ENCODE measurements around the gene NR3C1.

Gene NR3C1

DNA sequence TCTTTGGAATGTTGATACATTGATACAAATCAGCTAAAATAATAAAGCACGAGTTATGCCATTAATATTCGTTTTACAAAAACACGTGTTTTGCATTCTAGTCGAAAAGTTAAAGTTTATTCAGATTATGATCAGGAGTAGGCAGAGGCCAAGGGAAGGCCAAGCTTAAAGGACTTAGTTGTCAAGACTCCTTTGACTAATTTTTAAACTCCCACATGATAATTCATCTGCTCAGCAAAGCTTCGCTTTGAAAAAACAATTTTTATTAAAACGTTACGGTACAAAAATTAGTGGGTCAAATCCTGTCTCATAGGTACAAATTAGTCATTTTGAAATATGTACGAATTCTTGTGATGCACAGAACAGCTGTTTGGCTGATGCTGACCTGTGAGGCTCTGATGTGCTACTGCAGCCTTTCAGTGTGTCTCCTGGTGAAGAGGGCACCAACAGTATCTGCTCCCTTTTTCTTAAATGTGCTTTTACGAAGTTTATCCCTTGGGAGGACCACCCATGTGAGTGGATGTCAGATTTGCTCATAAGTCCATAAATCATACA is 23.0 kb upstream of the NR3C1 start:
- FAIRE-seq = peak; percentile 31
- DNase-seq (ENCODE audit: insufficient read length, low spot score) = no peak

GRCh38 chr5:143425835-143426234 is 22.3 kb upstream of the NR3C1 start:
- peak; percentile 4 for FAIRE-seq
- no peak for DNase-seq (ENCODE audit: insufficient read length, low spot score)

- no peak for DNase-seq (ENCODE audit: insufficient read length, low spot score)
- FAIRE-seq = peak; percentile 71
These were observed 14.8 kb upstream of the NR3C1 start for GRCh38 chr5:143418140-143418866.

GRCh38 chr5:143417503-143418139 is 14.1 kb upstream of the NR3C1 start:
- FAIRE-seq = peak; percentile 18

DNA sequence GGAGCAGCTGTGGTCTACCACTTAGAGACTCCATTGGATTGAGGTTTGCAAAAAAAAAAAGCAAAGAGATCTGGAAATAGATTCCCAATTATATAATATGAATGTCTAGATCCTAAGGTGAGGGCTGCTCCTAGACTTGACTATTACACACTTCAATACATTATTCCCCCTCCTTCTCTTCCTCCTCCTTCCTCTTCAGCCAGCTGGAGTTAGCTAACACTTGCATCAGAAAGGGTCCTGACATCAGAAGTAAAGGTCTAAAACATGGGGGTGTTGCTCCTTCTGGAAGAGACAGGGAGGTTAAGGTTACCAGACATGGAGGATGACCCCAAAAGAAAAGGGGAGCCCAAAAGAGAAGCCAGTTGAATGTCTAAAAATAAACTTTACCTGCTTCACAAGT is 12.9 kb upstream of the NR3C1 start:
- no peak for DNase-seq (ENCODE audit: insufficient read length, low spot score)
- FAIRE-seq = no peak

More at GRCh38 chr5:143417503-143418139, 14.1 kb upstream of the NR3C1 start:
- no peak for DNase-seq (ENCODE audit: insufficient read length, low spot score)

DNA sequence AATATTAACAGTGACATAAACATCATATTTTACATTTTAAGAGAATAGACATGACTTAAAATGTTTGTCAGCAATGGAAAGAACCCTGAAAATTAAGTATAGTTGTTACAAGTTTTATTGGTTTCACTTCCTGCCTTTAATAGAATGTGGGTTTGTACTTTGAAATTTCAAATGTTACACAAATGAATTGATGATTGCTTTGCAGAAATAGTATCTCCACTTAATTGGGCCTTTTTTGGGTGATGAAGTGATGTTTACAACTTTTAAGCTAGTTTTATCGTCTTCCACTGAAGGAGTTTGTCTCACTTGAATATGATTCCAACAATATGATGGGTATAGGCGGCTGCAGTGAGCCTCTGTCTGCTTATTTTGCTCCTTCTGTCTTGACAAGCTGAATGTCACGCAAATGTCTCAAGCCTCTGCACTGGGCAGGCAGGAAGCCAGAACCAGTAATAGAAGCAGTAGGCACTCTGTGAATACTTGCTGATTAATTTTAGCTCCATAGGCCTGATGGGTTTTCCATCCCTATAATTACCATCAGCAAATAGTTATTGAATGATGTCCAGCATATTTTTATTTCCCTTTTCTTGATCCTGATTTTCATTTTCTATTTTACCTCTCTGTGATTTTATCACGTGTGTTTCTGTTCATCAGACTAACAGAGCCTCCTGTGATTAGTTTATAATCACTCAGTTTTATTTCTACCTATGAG is 10.6 kb upstream of the NR3C1 start:
- peak; percentile 94 for FAIRE-seq

DNA sequence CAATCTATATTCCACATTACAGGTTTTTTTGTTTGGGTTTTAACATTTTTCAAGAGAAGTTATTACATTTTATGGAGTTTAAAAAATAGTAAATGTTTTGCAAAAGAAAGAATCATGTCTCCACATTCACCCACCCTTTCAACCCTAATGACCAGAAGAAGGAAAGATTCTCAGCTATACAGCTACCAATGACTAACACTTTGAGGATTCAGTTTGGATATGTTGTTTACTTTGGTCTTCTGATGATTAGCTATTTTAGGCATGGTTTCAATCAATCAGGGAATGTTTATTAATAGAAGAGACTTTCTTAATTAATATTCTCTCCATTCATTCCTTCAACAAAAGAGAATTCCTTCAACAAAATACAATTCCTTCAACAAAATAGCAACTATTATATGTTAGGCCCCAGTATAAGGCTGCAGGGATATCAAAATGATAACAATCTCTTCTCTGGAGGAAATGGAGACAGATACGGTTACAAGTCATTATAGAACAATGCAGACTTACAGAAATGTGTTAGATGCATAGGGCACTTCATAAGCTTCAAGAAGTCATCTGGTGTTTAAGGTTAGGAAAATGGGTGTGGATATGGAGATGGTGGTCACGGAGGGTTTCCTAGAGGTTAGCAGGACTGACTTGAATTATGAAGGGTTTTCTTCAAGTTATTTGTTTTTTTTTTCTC is 9.3 kb upstream of the NR3C1 start:
- peak; percentile 44 for FAIRE-seq
- DNase-seq (ENCODE audit: insufficient read length, low spot score) = no peak

More for the DNA sequence above, 10.6 kb upstream of the NR3C1 start:
- DNase-seq (ENCODE audit: insufficient read length, low spot score) = no peak

- no peak for FAIRE-seq
- no peak for DNase-seq (ENCODE audit: insufficient read length, low spot score)
These were observed 6.4 kb upstream of the NR3C1 start for GRCh38 chr5:143409926-143410325.

DNA sequence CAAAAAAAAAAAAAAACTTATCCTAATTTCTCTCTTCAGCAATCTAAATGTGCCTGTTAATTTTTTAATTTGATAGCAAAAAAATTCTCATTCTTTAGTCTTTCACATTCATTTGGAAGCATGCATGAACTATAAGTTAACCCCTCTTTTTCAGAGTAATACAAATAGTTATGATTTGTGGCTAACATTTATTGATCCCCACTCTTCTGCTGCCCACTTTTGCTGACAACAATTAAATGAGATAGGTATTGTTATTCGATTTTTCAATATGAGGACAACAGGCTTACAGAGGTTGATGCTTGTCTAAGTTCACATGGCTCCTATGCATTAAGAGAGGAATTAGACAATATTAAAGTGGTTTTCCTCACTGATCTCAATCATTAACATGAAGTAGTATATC is 2.9 kb upstream of the NR3C1 start:
- FAIRE-seq (no peak), DNase-seq (ENCODE audit: insufficient read length, low spot score) (no peak)

GRCh38 chr5:143405849-143406098 is 2.3 kb upstream of the NR3C1 start:
- DNase-seq (ENCODE audit: insufficient read length, low spot score) = no peak
- FAIRE-seq = no peak

- FAIRE-seq (no peak), DNase-seq (ENCODE audit: insufficient read length, low spot score) (no peak)
These were observed 1.8 kb upstream of the NR3C1 start for GRCh38 chr5:143405063-143405848.

- DNase-seq (ENCODE audit: insufficient read length, low spot score) (peak; percentile 26), FAIRE-seq (peak; percentile 84)
These were observed 1.1 kb upstream of the NR3C1 start for GRCh38 chr5:143404416-143405062.

DNA sequence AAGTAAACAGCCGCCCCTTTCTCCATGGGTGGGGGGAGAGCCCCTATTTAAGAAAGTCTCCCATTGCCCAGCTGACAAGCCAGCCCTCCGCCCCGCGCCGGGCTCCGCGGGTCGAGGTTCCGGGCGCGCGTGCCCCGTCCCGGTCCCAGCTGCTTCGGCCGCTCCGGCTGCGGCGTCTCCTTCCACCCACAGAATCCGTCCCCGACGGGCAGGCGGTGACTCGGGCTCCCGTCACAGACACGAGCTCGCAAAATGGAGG is 223 bp downstream of the NR3C1 start:
- FAIRE-seq = no peak
- no peak for DNase-seq (ENCODE audit: insufficient read length, low spot score)

DNA sequence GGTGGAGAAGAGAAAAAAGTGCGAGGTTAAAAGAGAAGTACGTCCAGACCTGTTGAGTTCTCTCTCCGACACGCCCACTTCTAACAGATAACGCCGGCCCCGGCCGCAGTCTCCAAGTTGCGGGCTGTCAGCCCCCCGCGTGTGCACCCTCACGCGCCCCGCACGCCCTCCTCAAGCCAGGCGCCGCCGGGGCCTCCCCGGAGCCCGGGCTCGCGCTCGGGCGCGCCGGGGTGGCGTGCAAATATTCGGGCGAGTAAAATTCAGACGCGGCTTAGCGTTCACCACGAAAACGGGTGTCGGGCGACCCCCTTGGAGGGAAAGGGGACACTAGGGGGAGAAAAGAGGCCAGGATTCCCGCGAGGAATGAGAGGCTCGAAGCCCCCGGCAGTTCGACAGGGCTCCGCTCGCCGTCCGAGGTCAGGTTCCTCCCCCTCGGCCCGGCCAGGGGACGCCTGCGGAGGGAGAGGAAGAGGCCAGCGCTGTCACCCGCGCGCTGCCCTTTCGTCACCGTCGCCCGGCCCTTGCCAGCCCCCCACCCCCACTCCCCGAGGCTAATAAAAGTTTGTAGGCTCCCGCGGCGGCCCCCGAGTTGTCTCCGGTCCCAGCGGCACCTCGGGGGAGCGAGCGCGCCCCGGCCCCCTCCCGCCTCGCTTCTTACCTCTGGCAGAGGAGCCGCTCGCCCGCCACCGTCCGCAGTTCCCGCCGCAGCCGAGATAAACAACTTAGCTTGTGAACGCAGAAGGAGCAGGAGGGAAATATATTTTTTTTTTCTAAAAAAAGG is 743 bp downstream of the NR3C1 start:
- FAIRE-seq = peak; percentile 59
- no peak for DNase-seq (ENCODE audit: insufficient read length, low spot score)

- DNase-seq (ENCODE audit: insufficient read length, low spot score) (no peak), FAIRE-seq (peak; percentile 91)
These were observed 1.4 kb downstream of the NR3C1 start for GRCh38 chr5:143402017-143402552.

- FAIRE-seq = peak; percentile 48
- no peak for DNase-seq (ENCODE audit: insufficient read length, low spot score)
These were observed 2.1 kb downstream of the NR3C1 start for GRCh38 chr5:143401227-143402016.

GRCh38 chr5:143400541-143401226 is 2.8 kb downstream of the NR3C1 start:
- peak; percentile 49 for FAIRE-seq
- DNase-seq (ENCODE audit: insufficient read length, low spot score) = no peak
